ENCODE measurements around the gene OSBPL9.
"Not testable (repeated sequence)": the region's sequence is repeated elsewhere in the genome, so short reads cannot be mapped to it uniquely, and the experiment has no call there.

Gene OSBPL9

GRCh38 chr1:51699391-51699790 is 82.5 kb downstream of the OSBPL9 start:
- Histone ChIP-seq H3K27ac (no peak overlapping the region), H3K9me3 (ENCODE audit: low read depth, low read length) (no peaks in the 10 kb centered on the region), H3K9ac (ENCODE audit: insufficient read length) (no peak overlapping the region), H3K4me3 (no peak overlapping the region), H3K36me3 (ENCODE audit: insufficient read depth, low read length) (no peaks in the 10 kb centered on the region)
- TF ChIP-seq POLR2AphosphoS5 (IDR thresholded peaks at IDR 0.05; ENCODE audit: borderline replicate concordance, low read depth, low read length) (no peak), FOXP2 (optimal IDR thresholded peaks at IDR 0.05; ENCODE audit: control extremely low read depth, extremely low read length, insufficient read depth) (no peak), EZH2 (IDR thresholded peaks at IDR 0.05) (no peak)
- no peak for DNase-seq (ENCODE audit: low read depth, low spot score)

DNA sequence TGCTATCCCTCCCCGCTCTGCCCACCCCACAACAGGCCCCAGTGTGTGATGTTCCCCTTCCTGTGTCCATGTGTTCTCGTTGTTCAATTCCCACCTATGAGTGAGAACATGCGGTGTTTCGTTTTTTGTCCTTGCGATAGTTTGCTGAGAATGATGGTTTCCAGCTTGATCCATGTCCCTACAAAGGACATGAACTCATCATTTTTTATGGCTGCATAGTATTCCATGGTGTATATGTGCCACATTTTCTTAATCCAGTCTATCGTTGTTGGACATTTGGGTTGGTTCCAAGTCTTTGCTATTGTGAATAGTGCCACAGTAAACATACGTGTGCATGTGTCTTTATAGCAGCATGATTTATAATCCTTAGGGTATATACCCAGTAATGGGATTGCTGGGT is 84.9 kb downstream of the OSBPL9 start:
- H3K36me3 ChIP-seq (ENCODE audit: insufficient read depth, low read length); DNase-seq (ENCODE audit: low read depth, low spot score): not testable (repeated sequence)

GRCh38 chr1:51702220-51702619 is 85.3 kb downstream of the OSBPL9 start:
- not testable (repeated sequence) for DNase-seq (ENCODE audit: low read depth, low spot score); H3K9me3 ChIP-seq (ENCODE audit: low read depth, low read length); H3K27ac ChIP-seq; H3K4me3 ChIP-seq; H3K36me3 ChIP-seq (ENCODE audit: insufficient read depth, low read length); H3K9ac ChIP-seq (ENCODE audit: insufficient read length)

More for the DNA sequence above, 84.9 kb downstream of the OSBPL9 start:
- H3K4me3 ChIP-seq; H3K27ac ChIP-seq; H3K9me3 ChIP-seq (ENCODE audit: low read depth, low read length); H3K9ac ChIP-seq (ENCODE audit: insufficient read length): not testable (repeated sequence)

DNA sequence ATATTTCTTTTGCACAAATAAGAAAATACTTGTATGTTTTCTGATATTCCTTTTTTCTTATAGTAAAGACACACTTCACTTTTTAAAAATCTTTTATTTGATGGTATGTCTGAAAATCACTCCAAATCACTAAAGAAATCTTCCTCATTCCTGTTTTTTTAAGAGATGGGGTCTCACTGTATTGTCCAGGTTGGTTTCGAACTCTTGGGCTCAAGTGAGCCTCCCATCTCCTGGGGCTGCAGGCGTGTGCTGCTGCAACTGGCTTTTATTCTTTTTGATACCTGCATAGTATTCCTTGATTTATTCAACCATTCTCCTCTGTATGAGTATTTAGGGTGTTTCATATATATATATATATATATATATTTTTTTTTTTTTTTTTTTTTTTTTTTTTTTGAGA is 88.1 kb downstream of the OSBPL9 start:
- Histone ChIP-seq H3K27ac (no peak overlapping the region), H3K4me3 (no peak overlapping the region), H3K9me3 (ENCODE audit: low read depth, low read length) (no peaks in the 10 kb centered on the region), H3K36me3 (ENCODE audit: insufficient read depth, low read length) (no peaks in the 10 kb centered on the region), H3K9ac (ENCODE audit: insufficient read length) (no peak overlapping the region)
- no peak for DNase-seq (ENCODE audit: low read depth, low spot score)
- TF ChIP-seq EZH2 (IDR thresholded peaks at IDR 0.05) (no peak), FOXP2 (optimal IDR thresholded peaks at IDR 0.05; ENCODE audit: control extremely low read depth, extremely low read length, insufficient read depth) (no peak), POLR2AphosphoS5 (IDR thresholded peaks at IDR 0.05; ENCODE audit: borderline replicate concordance, low read depth, low read length) (no peak)

- H3K36me3 ChIP-seq (ENCODE audit: insufficient read depth, low read length) = no peaks in the 10 kb centered on the region
Observed at GRCh38 chr1:51708911-51709760, 92.2 kb downstream of the OSBPL9 start.

DNA sequence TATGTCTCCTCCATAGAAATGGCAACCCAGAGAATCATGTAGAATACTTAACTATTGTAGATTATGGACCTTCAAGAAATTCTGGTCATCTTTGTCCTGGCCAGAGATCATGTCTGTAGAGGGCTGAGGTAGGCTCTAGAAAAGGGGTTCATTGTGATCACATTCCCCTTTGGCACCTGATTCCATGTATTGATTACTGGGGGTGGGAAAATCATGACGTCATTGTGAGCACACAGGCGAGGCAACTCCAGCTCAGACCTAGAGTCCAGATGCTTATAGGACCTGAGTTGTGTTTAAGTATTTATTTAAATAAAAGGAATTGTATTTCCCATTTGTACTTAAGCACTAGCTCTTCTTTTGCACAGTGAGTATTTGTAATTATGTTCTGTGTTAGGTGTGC is 93.1 kb downstream of the OSBPL9 start:
- H3K9me3 ChIP-seq (ENCODE audit: low read depth, low read length) = no peaks in the 10 kb centered on the region
- TF ChIP-seq POLR2AphosphoS5 (IDR thresholded peaks at IDR 0.05; ENCODE audit: borderline replicate concordance, low read depth, low read length) = no peak
- no peak overlapping the region for H3K9ac ChIP-seq (ENCODE audit: insufficient read length)
- H3K4me3 ChIP-seq = no peak overlapping the region
- no peak for DNase-seq (ENCODE audit: low read depth, low spot score)
- no peak overlapping the region for H3K27ac ChIP-seq
- no peaks in the 10 kb centered on the region for H3K36me3 ChIP-seq (ENCODE audit: insufficient read depth, low read length)

More at GRCh38 chr1:51708911-51709760, 92.2 kb downstream of the OSBPL9 start:
- Histone ChIP-seq H3K9me3 (ENCODE audit: low read depth, low read length) (no peaks in the 10 kb centered on the region), H3K9ac (ENCODE audit: insufficient read length) (no peak overlapping the region), H3K4me3 (no peak overlapping the region), H3K27ac (no peak overlapping the region)
- TF ChIP-seq FOXP2 (optimal IDR thresholded peaks at IDR 0.05; ENCODE audit: control extremely low read depth, extremely low read length, insufficient read depth) (no peak), EZH2 (IDR thresholded peaks at IDR 0.05) (no peak), POLR2AphosphoS5 (IDR thresholded peaks at IDR 0.05; ENCODE audit: borderline replicate concordance, low read depth, low read length) (no peak)
- DNase-seq (ENCODE audit: low read depth, low spot score) = no peak

DNA sequence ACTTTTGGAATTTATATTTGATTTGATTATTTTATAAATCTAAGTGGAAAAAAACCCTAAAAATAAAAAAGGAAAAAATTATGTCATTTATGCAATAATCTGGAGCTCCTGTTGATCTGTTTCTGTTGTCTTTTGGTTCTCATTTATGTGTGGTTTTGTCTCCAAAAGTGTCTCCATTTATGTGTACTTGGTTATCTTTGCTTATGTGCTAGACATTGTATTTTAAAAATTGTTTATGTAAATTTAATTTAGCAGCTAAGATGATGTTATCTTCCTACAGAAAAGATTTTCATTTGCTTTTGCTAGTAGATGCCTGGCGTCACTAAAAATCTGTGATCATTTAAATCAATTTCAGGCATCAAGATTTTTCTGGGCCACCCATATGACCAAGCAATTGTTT is 95.7 kb downstream of the OSBPL9 start:
- no peak for TF ChIP-seq POLR2AphosphoS5 (IDR thresholded peaks at IDR 0.05; ENCODE audit: borderline replicate concordance, low read depth, low read length)
- no peak for TF ChIP-seq EZH2 (IDR thresholded peaks at IDR 0.05)
- no peak for TF ChIP-seq FOXP2 (optimal IDR thresholded peaks at IDR 0.05; ENCODE audit: control extremely low read depth, extremely low read length, insufficient read depth)
- DNase-seq (ENCODE audit: low read depth, low spot score) = no peak

GRCh38 chr1:51714374-51715019 is 97.6 kb downstream of the OSBPL9 start:
- Histone ChIP-seq H3K36me3 (ENCODE audit: insufficient read depth, low read length) (no peaks in the 10 kb centered on the region), H3K9me3 (ENCODE audit: low read depth, low read length) (no peaks in the 10 kb centered on the region), H3K9ac (ENCODE audit: insufficient read length) (no peak overlapping the region), H3K4me3 (no peak overlapping the region), H3K27ac (no peak overlapping the region)
- no peak for DNase-seq (ENCODE audit: low read depth, low spot score)
- TF ChIP-seq FOXP2 (optimal IDR thresholded peaks at IDR 0.05; ENCODE audit: control extremely low read depth, extremely low read length, insufficient read depth) = no peak
- TF ChIP-seq POLR2AphosphoS5 (IDR thresholded peaks at IDR 0.05; ENCODE audit: borderline replicate concordance, low read depth, low read length) = no peak
- no peak for TF ChIP-seq EZH2 (IDR thresholded peaks at IDR 0.05)

More for the DNA sequence above, 95.7 kb downstream of the OSBPL9 start:
- Histone ChIP-seq H3K9me3 (ENCODE audit: low read depth, low read length) (no peaks in the 10 kb centered on the region), H3K4me3 (no peak overlapping the region), H3K36me3 (ENCODE audit: insufficient read depth, low read length) (no peaks in the 10 kb centered on the region), H3K27ac (no peak overlapping the region), H3K9ac (ENCODE audit: insufficient read length) (no peak overlapping the region)

GRCh38 chr1:51715369-51715768 is 98.5 kb downstream of the OSBPL9 start:
- H3K9ac ChIP-seq (ENCODE audit: insufficient read length) = no peak overlapping the region
- H3K27ac ChIP-seq = no peak overlapping the region
- TF ChIP-seq EZH2 (IDR thresholded peaks at IDR 0.05) = no peak
- no peak for TF ChIP-seq POLR2AphosphoS5 (IDR thresholded peaks at IDR 0.05; ENCODE audit: borderline replicate concordance, low read depth, low read length)
- no peak for TF ChIP-seq FOXP2 (optimal IDR thresholded peaks at IDR 0.05; ENCODE audit: control extremely low read depth, extremely low read length, insufficient read depth)
- H3K36me3 ChIP-seq (ENCODE audit: insufficient read depth, low read length) = no peaks in the 10 kb centered on the region
- no peak overlapping the region for H3K4me3 ChIP-seq
- DNase-seq (ENCODE audit: low read depth, low spot score) = no peak
- H3K9me3 ChIP-seq (ENCODE audit: low read depth, low read length) = no peaks in the 10 kb centered on the region
